Adrenal gland (tissue), 12 donors: ENCODE measurements around the gene APELA. TPM values are rescaled to one million over a fixed set of nuclear protein-coding genes. Genes with fewer than 3 reads are reported as not detected.
"Not testable (repeated sequence)": the region's sequence is repeated elsewhere in the genome, so short reads cannot be mapped to it uniquely, and the experiment has no call there.

Experiments used
- DNase-seq, 7 donors: peaks; one replicate each; pipeline ENCODE4 v3.0.0-alpha.2; 2019 to 2020
- H3K27ac ChIP-seq, 5 donors: fragments of 200-600 bp; sonication (generic) in 4 of 5; 1 replicate in 3 of 5; 2 replicates in 2 of 5; pipeline versions ENCODE4 v1.5.1 to v1.8.0; 2016 to 2020; ENCODE audit warnings: mild to moderate bottlenecking in 1 of 5
- H3K27me3 ChIP-seq: fragments of 200-600 bp; 2 replicates; pipeline ENCODE4 v1.8.0; 2021
- H3K36me3 ChIP-seq, 2 donors: fragments of 200-600 bp; replicated peaks in 1 of 2; 1 replicate in 1 of 2; 2 replicates in 1 of 2; pipeline versions ENCODE4 v1.5.1 to v1.8.0; 2018 to 2022
- H3K4me1 ChIP-seq, 2 donors: fragments of 200-600 bp; replicated peaks in 1 of 2; 1 replicate in 1 of 2; 2 replicates in 1 of 2; pipeline versions ENCODE4 v1.5.1 to v1.8.0; 2018 to 2021
- H3K4me3 ChIP-seq, 4 donors: fragments of 200-600 bp; sonication (generic) in 3 of 4; one replicate each; pipeline ENCODE4 v1.5.1; 2016 to 2018
- H3K9me3 ChIP-seq, 3 donors: fragments of 200-600 bp; sonication (generic) in 1 of 3; replicated peaks in 1 of 3; 1 replicate in 2 of 3; 2 replicates in 1 of 3; pipeline versions ENCODE4 v1.5.1 to v1.8.0; 2016 to 2021
- CTCF ChIP-seq, 6 experiments: fragments of 450-650 bp in 4 of 6; fragments of 200-600 bp in 2 of 6; sonication (generic) in 1 of 6; IDR thresholded peaks; 1 replicate in 5 of 6; 2 replicates in 1 of 6; pipeline versions ENCODE4 v1.5.1 to v1.8.0; 2016 to 2021; ENCODE audit warnings: antibody characterized with exemption in 6 of 6, mild to moderate bottlenecking in 2 of 6, moderate library complexity in 1 of 6
- POLR2A ChIP-seq, 2 donors: fragments of 450-650 bp; IDR thresholded peaks; one replicate each; pipeline ENCODE4 v1.6.1; 2017; ENCODE audit warnings: antibody characterized with exemption in 2 of 2, mild to moderate bottlenecking in 2 of 2, moderate library complexity in 1 of 2
- WGBS, 4 donors: extraction: QIAGEN DNeasy Blood & Tissue Kit in 2 of 4; methylation state at CpG; one replicate each; pipeline versions ENCODE4 v1.1.5 to v1.1.7; 2013 to 2017; 5-methylcytosine and 5-hydroxymethylcytosine counted together
- intact Hi-C, 2 donors: fragments of 100-400 bp; cut with DNase I; formaldehyde crosslinking; loops; one replicate each; pipeline versions ENCODE4 v1.14.1 to v1.15.0; 2022 to 2023
- polyA plus RNA-seq, 3 donors: library from polyadenylated mRNA; stranded (reverse); fragments of 200-250 nt in 2 of 3; fragments of 350-450 nt in 1 of 3; fragmentation: Illumina TruSeq in 1 of 3; extraction: RNeasy Lipid Tissue Mini Kit (QIAGEN cat#74804) in 1 of 3; gene quantifications; one replicate each; pipeline ENCODE4 v1.2.3, GENCODE V29; 2013 to 2014
- total RNA-seq, 9 donors: library from RNA; depleted of rRNA in 4 of 9; stranded (reverse); fragments of >200 nt in 4 of 9; fragments of 120-200 nt in 1 of 9; fragmentation: NEBNext Ultra II Directional in 1 of 9; extraction: Animal tissue kit (Norgen Biotek cat#: 25700) in 1 of 9; gene quantifications; one replicate each; pipeline versions ENCODE4 v1.1.0 to v1.2.4, GENCODE V29; 2013 to 2023
- donor health status: healthy with polysubstance abuse.
- donor health status: Bipolar disorder and iron deficiency.
- donor health status: DM: yes; HTN: yes; CAD: no.
- donor health status: DM: no; HTN: no; CAD: no.
- donor health status: DM: no; HTN: no; CAD: no.
- donor health status: DM: yes; HTN: yes; CAD: no.

APELA gene
- total and polyA plus RNA-seq, 12 donors, result not detected

- Histone ChIP-seq H3K27me3 (no peaks in the 10 kb centered on the region), H3K27ac (no peak overlapping the region), H3K4me1 (no peaks in the 10 kb centered on the region), H3K9me3 (no peaks in the 10 kb centered on the region), H3K4me3 (no peak overlapping the region), H3K36me3 (no peaks in the 10 kb centered on the region)
- 58 to 74% (median 71%) methylated on average over 2 of the region's 2 CpGs for WGBS, 4 donors
- no peak for DNase-seq
- TF ChIP-seq CTCF (IDR thresholded peaks at IDR 0.05), result no peak
- no peak for TF ChIP-seq POLR2A (IDR thresholded peaks at IDR 0.05)
- intact Hi-C loops, result no loop called here
Measured at GRCh38 chr4:164926301-164926700, 49.3 kb downstream of the APELA start.

GRCh38 chr4:164927101-164927500 is 50.1 kb downstream of the APELA start:
- H3K36me3 ChIP-seq, intact Hi-C loops, DNase-seq, H3K4me1 ChIP-seq, H3K4me3 ChIP-seq, H3K9me3 ChIP-seq, H3K27ac ChIP-seq, H3K27me3 ChIP-seq: not testable (repeated sequence)
- 66 to 80% (median 72%) methylated on average over 2 of the region's 2 CpGs for WGBS, 4 donors

- TF ChIP-seq CTCF (IDR thresholded peaks at IDR 0.05) (no peak), POLR2A (IDR thresholded peaks at IDR 0.05) (no peak)
- DNase-seq, result no peak
- Histone ChIP-seq H3K4me3 (no peak overlapping the region), H3K27ac (no peak overlapping the region), H3K27me3 (no peaks in the 10 kb centered on the region), H3K9me3 (no peaks in the 10 kb centered on the region), H3K36me3 (no peaks in the 10 kb centered on the region), H3K4me1 (no peaks in the 10 kb centered on the region)
- intact Hi-C loops, result no loop called here
- WGBS, 4 donors, result 86 to 90% (median 88%) methylated on average over 4 to 5 of the region's 5 CpGs
Measured at GRCh38 chr4:164930647-164931046, 53.7 kb downstream of the APELA start.

GRCh38 chr4:164931551-164932324 is 54.8 kb downstream of the APELA start:
- Histone ChIP-seq H3K4me1 (no peaks in the 10 kb centered on the region), H3K36me3 (no peaks in the 10 kb centered on the region), H3K27me3 (no peaks in the 10 kb centered on the region), H3K27ac (no peak overlapping the region), H3K4me3 (no peak overlapping the region), H3K9me3 (no peaks in the 10 kb centered on the region)
- intact Hi-C loops, result no loop called here
- TF ChIP-seq CTCF (IDR thresholded peaks at IDR 0.05), result no peak
- no peak for TF ChIP-seq POLR2A (IDR thresholded peaks at IDR 0.05)
- 70 to 83% (median 76%) methylated on average over 5 of the region's 5 CpGs for WGBS, 4 donors
- DNase-seq, result no peak

GRCh38 chr4:164933244-164933643 is 56.3 kb downstream of the APELA start:
- Histone ChIP-seq H3K27ac (no peak overlapping the region), H3K4me1 (no peaks in the 10 kb centered on the region), H3K4me3 (no peak overlapping the region), H3K36me3 (no peaks in the 10 kb centered on the region), H3K9me3 (no peaks in the 10 kb centered on the region), H3K27me3 (no peaks in the 10 kb centered on the region)
- no peak for TF ChIP-seq CTCF (IDR thresholded peaks at IDR 0.05)
- TF ChIP-seq POLR2A (IDR thresholded peaks at IDR 0.05), result no peak
- WGBS, 4 donors, result 84 to 91% (median 88%) methylated on average over 10 to 11 of the region's 11 CpGs
- DNase-seq, result no peak
- intact Hi-C loops, result no loop called here
